Nephron progenitor cell (in vitro differentiated cells): ENCODE results near the gene TMEM26.

Experiments
- DNase-seq: peaks from one replicate; pipeline ENCODE4 v3.0.0; 2021
- H3K27ac Mint-ChIP-seq: 2 replicates; pipeline ENCODE4 v1.8.0; 2021; ENCODE audit warnings: mild to moderate bottlenecking, moderate library complexity, mixed read lengths
- H3K27me3 Mint-ChIP-seq: 2 replicates; pipeline ENCODE4 v1.8.0; 2021; ENCODE audit warnings: mild to moderate bottlenecking, low read depth, mixed read lengths; ENCODE audit not compliant: poor library complexity
- H3K36me3 Mint-ChIP-seq: 2 replicates; pipeline ENCODE4 v1.8.0; 2021; ENCODE audit warnings: low read depth, mixed read lengths
- H3K4me1 Mint-ChIP-seq: 2 replicates; pipeline ENCODE4 v1.8.0; 2021; ENCODE audit warnings: mixed read lengths
- H3K4me3 Mint-ChIP-seq: 2 replicates; pipeline ENCODE4 v1.8.0; 2021; ENCODE audit warnings: mild to moderate bottlenecking, moderate library complexity, mixed read lengths
- H3K9me3 Mint-ChIP-seq: 2 replicates; pipeline ENCODE4 v1.8.0; 2021; ENCODE audit warnings: mild to moderate bottlenecking, moderate library complexity, mixed read lengths
- CTCF ChIP-seq: fragments of 200-600 bp; sonication (generic); IDR thresholded peaks from 2 replicates; pipeline ENCODE4 v1.5.0; 2021; ENCODE audit warnings: antibody characterized with exemption

The TMEM26 gene

GRCh38 chr10:61452655-61453641, at the start of gene TMEM26:
Gene TMEM26 (minus strand): TSS chr10:61453381. CDS start chr10:61453081, 300 bp downstream.
- H3K27ac Mint-ChIP-seq, result no peak within 1 kb of the TSS
- H3K9me3 Mint-ChIP-seq, result no peaks in the 10 kb centered on the region
- H3K36me3 Mint-ChIP-seq, result no peaks in the 10 kb centered on the region
- TF ChIP-seq CTCF, result no peak
- peaks cover 74% of the 10 kb centered on the region for H3K27me3 Mint-ChIP-seq
- H3K4me1 Mint-ChIP-seq, result peaks cover 19% of the 10 kb centered on the region
- peak within 1 kb of the TSS; percentile 83 for H3K4me3 Mint-ChIP-seq
- peak; percentile 62 for DNase-seq

GRCh38 chr10:61500460-61500859, 47.3 kb upstream of the TMEM26 start:
- no peak for DNase-seq
- Mint-ChIP-seq H3K27me3 (peaks cover 8% of the 10 kb centered on the region), H3K36me3 (no peaks in the 10 kb centered on the region), H3K4me1 (no peaks in the 10 kb centered on the region), H3K4me3 (no peak overlapping the region), H3K9me3 (no peaks in the 10 kb centered on the region), H3K27ac (no peak overlapping the region)
- no peak for TF ChIP-seq CTCF

GRCh38 chr10:61492364-61492995, 39.3 kb upstream of the TMEM26 start:
- Mint-ChIP-seq H3K36me3 (no peaks in the 10 kb centered on the region), H3K27ac (no peak overlapping the region), H3K27me3 (peaks cover 4% of the 10 kb centered on the region), H3K4me1 (no peaks in the 10 kb centered on the region), H3K4me3 (no peak overlapping the region), H3K9me3 (peaks cover 4% of the 10 kb centered on the region)
- no peak for DNase-seq
- no peak for TF ChIP-seq CTCF

GRCh38 chr10:61487506-61487905, 34.3 kb upstream of the TMEM26 start:
- H3K27me3 Mint-ChIP-seq, result peaks cover 4% of the 10 kb centered on the region
- H3K36me3 Mint-ChIP-seq, result no peaks in the 10 kb centered on the region
- no peaks in the 10 kb centered on the region for H3K9me3 Mint-ChIP-seq
- H3K27ac Mint-ChIP-seq, result no peak overlapping the region
- TF ChIP-seq CTCF, result no peak
- no peak for DNase-seq
- H3K4me3 Mint-ChIP-seq, result no peak overlapping the region
- H3K4me1 Mint-ChIP-seq, result no peaks in the 10 kb centered on the region

GRCh38 chr10:61486738-61487396, 33.7 kb upstream of the TMEM26 start:
- no peak for TF ChIP-seq CTCF
- Mint-ChIP-seq H3K36me3 (no peaks in the 10 kb centered on the region), H3K4me1 (no peaks in the 10 kb centered on the region), H3K4me3 (no peak overlapping the region), H3K27me3 (peaks cover 4% of the 10 kb centered on the region), H3K9me3 (no peaks in the 10 kb centered on the region), H3K27ac (no peak overlapping the region)
- DNase-seq, result no peak
